ENCODE results near the gene GSDME. TPM values are rescaled to one million over a fixed set of nuclear protein-coding genes. Genes with fewer than 3 reads are reported as not detected.

Gene GSDME
- polyA plus RNA-seq, 1 donor (not counting 4 experiments of a cell fraction or from before 2014, with no cell fraction given), result 105 TPM

DNA sequence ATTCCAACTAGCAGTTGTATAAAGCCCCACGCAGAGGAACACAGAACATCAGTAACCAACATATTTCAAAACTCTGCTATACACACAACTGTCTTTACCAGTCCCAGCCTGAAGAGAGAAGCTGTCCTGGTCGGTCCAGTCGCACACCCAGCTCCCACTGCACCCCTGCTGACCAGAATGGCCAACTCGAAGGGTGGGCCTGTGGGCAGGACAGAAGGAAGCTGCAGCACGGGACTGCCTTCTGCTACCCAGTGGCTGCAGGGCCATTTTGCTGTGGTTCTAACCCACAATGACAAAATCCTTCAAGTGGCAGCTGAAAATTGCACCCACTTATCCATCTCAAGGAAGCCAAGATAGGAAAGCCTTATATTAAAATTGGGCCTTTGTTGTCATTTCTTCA lies 48.2 kb downstream of the GSDME start:
- Histone ChIP-seq H3K9me1 (ENCODE audit: control insufficient read depth, extremely low read depth, insufficient read depth, low read length) (no peaks in the 10 kb centered on the region), H3K27ac (ENCODE audit: control insufficient read depth, insufficient read depth, low read length) (no peak overlapping the region), H3K79me2 (ENCODE audit: control insufficient read depth, insufficient read depth, low read length) (no peaks in the 10 kb centered on the region), H3K4me3 (ENCODE audit: control insufficient read depth in 2 of 3, extremely low read depth in 1 of 3, insufficient read depth in 2 of 3, low read depth in 1 of 3, low read length in 3 of 3) (no peak overlapping the region), H3K36me3 (ENCODE audit: control insufficient read depth in 2 of 2, extremely low read depth in 1 of 2, insufficient read depth in 2 of 2, low read length in 2 of 2) (peaks cover 27 to 35% of the 10 kb centered on the region in 2 experiments), H3K4me2 (ENCODE audit: control insufficient read depth, extremely low read depth, insufficient read depth, low read depth, low read length) (no peak overlapping the region), H3K9me3 (ENCODE audit: control insufficient read depth, low read depth, low read length) (no peaks in the 10 kb centered on the region), H4K20me1 (ENCODE audit: control insufficient read depth, extremely low read depth, insufficient read depth, low read length) (no peaks in the 10 kb centered on the region), H3K9ac (ENCODE audit: control insufficient read depth, extremely low read depth, insufficient read depth, low read length) (no peak overlapping the region), H2AFZ (ENCODE audit: control insufficient read depth, low read length) (no peak overlapping the region), H3K4me1 (ENCODE audit: control insufficient read depth, extremely low read depth, insufficient read depth, low read length) (no peaks in the 10 kb centered on the region), H3K27me3 (ENCODE audit: control insufficient read depth, extremely low read depth, insufficient read depth, low read length) (no peaks in the 10 kb centered on the region)
- FAIRE-seq (no peak), DNase-seq (ENCODE audit: low read depth, low spot score) (no peak)
- TF ChIP-seq, protein P1, sequence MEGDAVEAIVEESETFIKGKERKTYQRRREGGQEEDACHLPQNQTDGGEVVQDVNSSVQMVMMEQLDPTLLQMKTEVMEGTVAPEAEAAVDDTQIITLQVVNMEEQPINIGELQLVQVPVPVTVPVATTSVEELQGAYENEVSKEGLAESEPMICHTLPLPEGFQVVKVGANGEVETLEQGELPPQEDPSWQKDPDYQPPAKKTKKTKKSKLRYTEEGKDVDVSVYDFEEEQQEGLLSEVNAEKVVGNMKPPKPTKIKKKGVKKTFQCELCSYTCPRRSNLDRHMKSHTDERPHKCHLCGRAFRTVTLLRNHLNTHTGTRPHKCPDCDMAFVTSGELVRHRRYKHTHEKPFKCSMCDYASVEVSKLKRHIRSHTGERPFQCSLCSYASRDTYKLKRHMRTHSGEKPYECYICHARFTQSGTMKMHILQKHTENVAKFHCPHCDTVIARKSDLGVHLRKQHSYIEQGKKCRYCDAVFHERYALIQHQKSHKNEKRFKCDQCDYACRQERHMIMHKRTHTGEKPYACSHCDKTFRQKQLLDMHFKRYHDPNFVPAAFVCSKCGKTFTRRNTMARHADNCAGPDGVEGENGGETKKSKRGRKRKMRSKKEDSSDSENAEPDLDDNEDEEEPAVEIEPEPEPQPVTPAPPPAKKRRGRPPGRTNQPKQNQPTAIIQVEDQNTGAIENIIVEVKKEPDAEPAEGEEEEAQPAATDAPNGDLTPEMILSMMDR (optimal IDR thresholded peaks at IDR 0.05 in 1 of 3, IDR thresholded peaks at IDR 0.05 in 1 of 3, conservative IDR thresholded peaks at IDR 0.05 in 1 of 3; ENCODE audit: extremely low read depth in 1 of 3, insufficient read depth in 2 of 3, low read length in 3 of 3), result no peak
- no peak for TF ChIP-seq EZH2 (IDR thresholded peaks at IDR 0.05; ENCODE audit: low read length)
- dilution Hi-C loops (cut with MboI; ENCODE audit: extremely low pct_ligation_motif_present, low sequenced_read_pairs), result no loop called here

DNA sequence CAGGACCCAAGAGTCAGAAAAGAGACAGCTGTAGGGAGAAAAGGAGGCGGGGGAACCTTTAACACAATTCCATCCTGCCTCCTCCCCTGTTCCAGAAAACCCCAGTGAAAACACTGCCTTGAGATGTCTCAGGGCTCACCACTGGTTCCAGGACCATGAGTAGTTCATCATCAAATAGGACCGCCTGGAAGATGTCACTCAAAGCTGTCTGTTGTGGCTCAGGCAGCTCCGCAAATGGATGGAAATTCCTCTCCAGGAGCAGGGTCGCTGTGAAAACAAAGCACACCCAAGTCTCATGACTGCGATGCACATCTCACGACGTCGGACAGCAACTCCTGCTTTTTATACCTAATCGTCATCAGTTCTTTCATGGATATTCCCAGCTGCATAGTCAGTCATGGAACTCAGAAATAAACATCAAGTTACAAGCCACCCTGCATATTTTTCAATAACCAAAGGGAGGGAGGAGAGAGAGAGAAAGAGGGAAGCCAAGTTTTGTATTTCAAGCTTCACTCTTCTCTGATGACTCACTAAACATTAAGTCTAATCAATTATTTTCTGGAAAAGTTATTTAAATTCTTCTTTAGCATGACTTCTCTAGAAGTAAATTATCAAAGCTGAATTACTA lies 49.2 kb downstream of the GSDME start:
- no peak overlapping the region for H3K4me2 ChIP-seq (ENCODE audit: control insufficient read depth, extremely low read depth, insufficient read depth, low read depth, low read length)
- H3K27ac ChIP-seq (ENCODE audit: control insufficient read depth, insufficient read depth, low read length), result no peak overlapping the region
- no peak overlapping the region for H3K9ac ChIP-seq (ENCODE audit: control insufficient read depth, extremely low read depth, insufficient read depth, low read length)
- FAIRE-seq (no peak), DNase-seq (ENCODE audit: low read depth, low spot score) (no peak)
- no peaks in the 10 kb centered on the region for H3K9me3 ChIP-seq (ENCODE audit: control insufficient read depth, low read depth, low read length)
- no peak overlapping the region for H3K4me3 ChIP-seq (ENCODE audit: control insufficient read depth in 2 of 3, extremely low read depth in 1 of 3, insufficient read depth in 2 of 3, low read depth in 1 of 3, low read length in 3 of 3)
- H3K36me3 ChIP-seq (ENCODE audit: control insufficient read depth in 2 of 2, extremely low read depth in 1 of 2, insufficient read depth in 2 of 2, low read length in 2 of 2), result peaks cover 25 to 33% of the 10 kb centered on the region in 2 experiments
- H3K79me2 ChIP-seq (ENCODE audit: control insufficient read depth, insufficient read depth, low read length), result no peaks in the 10 kb centered on the region
- no peak overlapping the region for H2AFZ ChIP-seq (ENCODE audit: control insufficient read depth, low read length)
- TF ChIP-seq EZH2 (IDR thresholded peaks at IDR 0.05; ENCODE audit: low read length), result no peak
- dilution Hi-C loops (cut with MboI; ENCODE audit: extremely low pct_ligation_motif_present, low sequenced_read_pairs), result no loop called here
- H3K27me3 ChIP-seq (ENCODE audit: control insufficient read depth, extremely low read depth, insufficient read depth, low read length), result no peaks in the 10 kb centered on the region
- H3K4me1 ChIP-seq (ENCODE audit: control insufficient read depth, extremely low read depth, insufficient read depth, low read length), result peaks cover 6% of the 10 kb centered on the region
- H3K9me1 ChIP-seq (ENCODE audit: control insufficient read depth, extremely low read depth, insufficient read depth, low read length), result no peaks in the 10 kb centered on the region
- H4K20me1 ChIP-seq (ENCODE audit: control insufficient read depth, extremely low read depth, insufficient read depth, low read length), result no peaks in the 10 kb centered on the region

Data from keratinocyte (primary cell).